GM18498 (cell line): ENCODE results near the gene NCOR2.

ENCODE experiments used
- ATAC-seq: cut with Tn5 transposase; IDR thresholded peaks from one replicate; pipeline ENCODE4 v1.9.1; 2021; ENCODE audit warnings: mild to moderate bottlenecking, moderate library complexity; ENCODE audit not compliant: unreplicated experiment

NCOR2 gene

GRCh38 chr12:124566997-124567672 lies at the start of gene NCOR2:
TSS of gene NCOR2 (minus strand) at chr12:124567612. CDS start at chr12:124495251, 72,361 bp downstream.
- peak; percentile 36 for ATAC-seq

- ATAC-seq = no peak
Observed at GRCh38 chr12:124616394-124617221, 49.2 kb upstream of the NCOR2 start.

- ATAC-seq = no peak
Observed at GRCh38 chr12:124614512-124615292, 47.3 kb upstream of the NCOR2 start.

- ATAC-seq = no peak
Observed at GRCh38 chr12:124613151-124613585, 45.8 kb upstream of the NCOR2 start.

- ATAC-seq = no peak
Observed at GRCh38 chr12:124612410-124612680, 44.9 kb upstream of the NCOR2 start.

GRCh38 chr12:124611559-124612409 lies 44.4 kb upstream of the NCOR2 start:
- ATAC-seq = no peak

- ATAC-seq = no peak
Observed at GRCh38 chr12:124610629-124611558, 43.5 kb upstream of the NCOR2 start.

GRCh38 chr12:124610021-124610612 lies 42.7 kb upstream of the NCOR2 start:
- no peak for ATAC-seq

GRCh38 chr12:124609041-124609989 lies 41.9 kb upstream of the NCOR2 start:
- peak; percentile 82 for ATAC-seq

- ATAC-seq = peak; percentile 30
Observed at GRCh38 chr12:124608450-124608870, 41.0 kb upstream of the NCOR2 start.

- ATAC-seq = no peak
Observed at GRCh38 chr12:124607681-124608425, 40.4 kb upstream of the NCOR2 start.

GRCh38 chr12:124605883-124606774 lies 38.7 kb upstream of the NCOR2 start:
- no peak for ATAC-seq

GRCh38 chr12:124605150-124605882 lies 37.9 kb upstream of the NCOR2 start:
- no peak for ATAC-seq

- ATAC-seq = no peak
Observed at GRCh38 chr12:124604264-124604680, 36.9 kb upstream of the NCOR2 start.

- no peak for ATAC-seq
Observed at GRCh38 chr12:124603831-124604251, 36.4 kb upstream of the NCOR2 start.

- ATAC-seq = no peak
Observed at GRCh38 chr12:124603100-124603541, 35.7 kb upstream of the NCOR2 start.
